Measurements from ENCODE around the gene FAM24B.
"Not testable (repeated sequence)": the region's sequence is repeated elsewhere in the genome, so short reads cannot be mapped to it uniquely, and the experiment has no call there.

Gene FAM24B, protein sequence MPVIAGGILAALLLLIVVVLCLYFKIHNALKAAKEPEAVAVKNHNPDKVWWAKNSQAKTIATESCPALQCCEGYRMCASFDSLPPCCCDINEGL

GRCh38 chr10:122879339-122880273 is at the start of gene FAM24B:
FAM24B (minus strand) TSS chr10:122879581; CDS start chr10:122850515, 29,066 bp downstream.
- TF ChIP-seq, protein P1, sequence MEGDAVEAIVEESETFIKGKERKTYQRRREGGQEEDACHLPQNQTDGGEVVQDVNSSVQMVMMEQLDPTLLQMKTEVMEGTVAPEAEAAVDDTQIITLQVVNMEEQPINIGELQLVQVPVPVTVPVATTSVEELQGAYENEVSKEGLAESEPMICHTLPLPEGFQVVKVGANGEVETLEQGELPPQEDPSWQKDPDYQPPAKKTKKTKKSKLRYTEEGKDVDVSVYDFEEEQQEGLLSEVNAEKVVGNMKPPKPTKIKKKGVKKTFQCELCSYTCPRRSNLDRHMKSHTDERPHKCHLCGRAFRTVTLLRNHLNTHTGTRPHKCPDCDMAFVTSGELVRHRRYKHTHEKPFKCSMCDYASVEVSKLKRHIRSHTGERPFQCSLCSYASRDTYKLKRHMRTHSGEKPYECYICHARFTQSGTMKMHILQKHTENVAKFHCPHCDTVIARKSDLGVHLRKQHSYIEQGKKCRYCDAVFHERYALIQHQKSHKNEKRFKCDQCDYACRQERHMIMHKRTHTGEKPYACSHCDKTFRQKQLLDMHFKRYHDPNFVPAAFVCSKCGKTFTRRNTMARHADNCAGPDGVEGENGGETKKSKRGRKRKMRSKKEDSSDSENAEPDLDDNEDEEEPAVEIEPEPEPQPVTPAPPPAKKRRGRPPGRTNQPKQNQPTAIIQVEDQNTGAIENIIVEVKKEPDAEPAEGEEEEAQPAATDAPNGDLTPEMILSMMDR (IDR thresholded peaks at IDR 0.05; ENCODE audit: low read depth, low read length, missing control alignments), result no peak
- H3K4me3 ChIP-seq (replicated peaks; ENCODE audit: low read depth, low read length), result peak within 1 kb of the TSS; percentile 66
- DNase-seq (ENCODE audit: extremely low read depth, low read depth), result peak; percentile 97

DNA sequence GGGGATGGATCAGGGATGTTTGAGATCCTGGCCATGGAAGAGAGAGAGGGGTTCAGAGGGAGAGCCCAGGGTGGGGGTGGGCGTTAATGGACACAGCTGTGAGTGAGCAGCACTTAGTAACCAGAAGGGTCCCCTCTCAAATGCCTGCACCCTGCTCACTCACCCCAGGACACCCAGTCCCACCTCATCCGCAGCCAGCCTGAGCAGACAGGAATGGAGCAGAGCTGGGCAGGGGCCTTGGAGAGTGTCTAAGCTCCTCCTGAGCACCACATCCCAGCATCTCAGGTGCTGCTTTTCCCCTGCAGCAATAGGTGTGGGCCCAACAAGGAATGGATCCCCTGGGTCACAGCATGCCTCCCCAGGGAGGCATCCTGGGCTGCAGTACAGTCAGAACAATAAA is 36.3 kb upstream of the FAM24B start:
- no peak overlapping the region for H3K4me3 ChIP-seq (replicated peaks; ENCODE audit: low read depth, low read length)
- DNase-seq (ENCODE audit: extremely low read depth, low read depth), result no peak
- TF ChIP-seq, protein P1 (IDR thresholded peaks at IDR 0.05; ENCODE audit: low read depth, low read length, missing control alignments), result no peak

- H3K4me3 ChIP-seq (replicated peaks; ENCODE audit: low read depth, low read length), result no peak overlapping the region
- TF ChIP-seq, protein P1 (IDR thresholded peaks at IDR 0.05; ENCODE audit: low read depth, low read length, missing control alignments), result no peak
- DNase-seq (ENCODE audit: extremely low read depth, low read depth), result peak; percentile 24
Measured at GRCh38 chr10:122911889-122912484, 32.6 kb upstream of the FAM24B start.

DNA sequence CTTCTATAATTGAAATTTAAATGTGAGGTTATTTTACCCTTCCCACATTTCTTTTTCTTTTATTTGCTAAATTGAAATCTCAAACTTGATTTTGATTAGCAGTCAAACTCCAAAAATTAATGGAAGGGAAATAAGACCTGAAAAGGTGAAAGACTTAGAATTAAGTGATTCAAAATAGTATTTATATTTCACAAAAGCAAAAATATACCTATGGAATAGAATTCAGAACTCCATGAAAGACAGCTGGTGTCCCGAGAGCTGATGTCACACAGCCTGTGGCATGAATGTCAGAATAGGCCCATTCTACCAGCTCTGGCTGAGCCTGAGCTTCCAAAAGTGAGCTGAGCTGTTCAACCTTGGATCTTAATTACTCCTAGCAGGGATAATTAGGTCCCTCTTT is 30.9 kb upstream of the FAM24B start, which contains the start of gene FAM24A:
Gene FAM24A, plus strand, starts transcription at position 301 of the 400 bp plus-strand sequence. CDS start 1,025 bp downstream, outside the sequence.
- TF ChIP-seq, protein P1 (IDR thresholded peaks at IDR 0.05; ENCODE audit: low read depth, low read length, missing control alignments), result no peak
- H3K4me3 ChIP-seq (replicated peaks; ENCODE audit: low read depth, low read length), result no peak within 1 kb of the TSS
- no peak for DNase-seq (ENCODE audit: extremely low read depth, low read depth)

DNA sequence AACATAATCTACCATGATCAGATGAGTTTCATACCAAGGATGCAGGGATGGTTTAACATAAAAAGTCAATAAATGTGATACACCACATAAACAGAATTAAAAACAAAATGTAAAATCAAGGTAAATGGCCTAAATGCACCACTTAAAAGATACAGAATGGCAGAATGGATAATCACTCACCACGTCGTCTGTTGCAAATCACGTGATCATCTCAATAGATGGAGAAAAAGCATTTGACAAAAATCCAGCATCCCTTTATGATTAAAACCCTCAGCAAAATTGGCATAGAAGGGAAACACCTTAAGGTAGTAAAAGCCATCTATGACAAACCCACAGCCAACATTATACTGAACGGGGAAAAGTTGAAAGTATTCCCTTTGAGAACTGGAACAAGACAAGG is 24.5 kb upstream of the FAM24B start:
- DNase-seq (ENCODE audit: extremely low read depth, low read depth); H3K4me3 ChIP-seq (replicated peaks; ENCODE audit: low read depth, low read length): not testable (repeated sequence)

DNA sequence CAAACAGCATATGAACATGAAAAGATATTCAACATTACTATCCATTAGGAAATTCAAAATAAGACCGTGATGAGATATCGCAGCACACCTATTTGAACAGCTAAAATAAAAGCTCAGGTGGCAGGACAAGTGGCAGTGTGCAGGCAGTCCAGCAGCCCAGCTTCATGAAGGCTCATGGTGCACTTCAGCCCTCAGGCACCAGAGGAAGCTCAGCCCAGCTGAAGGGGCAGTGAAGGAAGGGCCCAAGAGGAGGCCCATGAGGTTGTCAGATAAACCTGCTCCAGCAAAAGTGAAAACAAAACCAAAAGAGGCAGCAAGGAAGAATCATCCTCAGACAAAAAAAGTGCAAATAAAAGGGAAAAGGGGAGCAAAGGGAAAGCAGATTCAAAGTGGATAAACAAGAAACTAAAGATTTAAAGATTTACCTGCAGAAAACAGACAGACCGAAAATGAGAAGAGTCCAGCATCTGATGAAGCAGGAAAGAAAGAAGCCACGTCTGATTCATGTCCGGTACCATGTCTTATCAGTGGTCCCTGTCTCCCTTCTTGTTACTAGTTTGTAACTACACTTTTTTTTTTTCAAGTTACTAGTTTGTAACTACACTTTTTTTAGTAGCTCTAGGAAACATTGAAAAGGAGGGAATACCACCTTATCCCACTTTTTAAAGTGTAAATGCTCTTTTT is 15.0 kb upstream of the FAM24B start:
- H3K4me3 ChIP-seq (replicated peaks; ENCODE audit: low read depth, low read length), result no peak overlapping the region
- no peak for DNase-seq (ENCODE audit: extremely low read depth, low read depth)
- TF ChIP-seq, protein P1 (IDR thresholded peaks at IDR 0.05; ENCODE audit: low read depth, low read length, missing control alignments), result no peak

Measured in HFF-Myc (cell line).